NCI-H187 (cell line): ENCODE results near the gene PHF14.

Experiments
- DNase-seq, 2 experiments: peaks; one replicate each; lab custom pipeline; 2025; lab: John Stamatoyannopoulos, UW

PHF14 gene

GRCh38 chr7:11208883-11209465, 235.3 kb downstream of the PHF14 start:
- DNase-seq = no peak

- no peak for DNase-seq
These were observed 236.7 kb downstream of the PHF14 start for GRCh38 chr7:11210374-11210773.

GRCh38 chr7:11212080-11212711, 238.5 kb downstream of the PHF14 start:
- DNase-seq = peak; percentile 25 to 38

GRCh38 chr7:11212816-11213215, 239.1 kb downstream of the PHF14 start:
- DNase-seq = no peak

- no peak for DNase-seq
These were observed 239.6 kb downstream of the PHF14 start for GRCh38 chr7:11213266-11213665.

GRCh38 chr7:11216276-11216675, 242.6 kb downstream of the PHF14 start:
- no peak for DNase-seq

GRCh38 chr7:11217848-11218565, 244.3 kb downstream of the PHF14 start:
- no peak for DNase-seq
